ENCODE results near the gene CPT1B.

The CPT1B gene

DNA sequence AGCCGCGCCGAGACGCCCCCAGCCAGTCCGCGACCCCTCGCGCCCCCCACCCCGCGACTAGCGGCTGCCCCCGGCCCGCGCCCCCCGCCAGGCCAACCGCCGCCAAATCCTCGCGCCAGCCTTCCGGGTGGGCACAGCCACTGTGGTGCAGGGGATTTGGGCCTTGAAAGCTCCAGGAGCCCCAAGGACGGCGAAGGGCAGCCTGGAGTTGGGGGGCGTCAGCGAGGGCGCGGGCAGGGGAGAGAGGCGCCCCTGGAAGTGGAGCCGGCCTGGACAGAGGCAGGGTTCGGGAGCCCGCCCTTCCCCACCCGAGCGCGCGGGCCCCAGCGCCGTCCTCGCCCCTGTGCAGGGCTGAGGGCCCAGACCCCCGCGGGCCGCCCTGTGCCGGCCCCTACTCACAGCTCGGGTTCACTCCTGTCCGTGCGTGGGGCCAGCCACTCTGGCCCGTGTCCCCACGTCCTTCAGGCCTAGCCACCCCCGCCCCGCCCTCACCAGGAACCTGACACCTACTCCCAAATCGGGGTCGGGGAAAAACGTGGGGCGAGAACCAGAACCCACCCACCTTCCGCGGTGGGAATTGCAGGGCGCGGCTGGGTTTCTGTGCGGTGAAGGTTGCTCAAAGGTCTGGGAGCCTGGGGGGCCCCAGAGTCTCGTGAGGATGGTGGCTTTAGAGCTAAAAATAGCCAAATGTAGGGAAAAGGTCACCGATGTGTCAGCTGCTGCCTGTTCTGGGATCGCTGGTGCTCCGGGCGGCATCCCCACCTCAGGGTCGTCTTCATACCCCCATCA, at the start of gene CPT1B:
CPT1B (minus strand) TSS at position 441 of the 789 bp plus-strand sequence. CDS start 512 bp downstream, outside the sequence.
- Mint-ChIP-seq H3K27me3 (ENCODE audit: low read depth) (no peaks in the 10 kb centered on the region), H3K27ac (no peak within 1 kb of the TSS), H3K9me3 (no peaks in the 10 kb centered on the region), H3K4me1 (peaks cover 6% of the 10 kb centered on the region), H3K4me3 (peak within 1 kb of the TSS in 2 of 3 experiments; percentile 32 to 43), H3K36me3 (ENCODE audit: low read depth) (peaks cover 16% of the 10 kb centered on the region)
- TF ChIP-seq, protein P1, sequence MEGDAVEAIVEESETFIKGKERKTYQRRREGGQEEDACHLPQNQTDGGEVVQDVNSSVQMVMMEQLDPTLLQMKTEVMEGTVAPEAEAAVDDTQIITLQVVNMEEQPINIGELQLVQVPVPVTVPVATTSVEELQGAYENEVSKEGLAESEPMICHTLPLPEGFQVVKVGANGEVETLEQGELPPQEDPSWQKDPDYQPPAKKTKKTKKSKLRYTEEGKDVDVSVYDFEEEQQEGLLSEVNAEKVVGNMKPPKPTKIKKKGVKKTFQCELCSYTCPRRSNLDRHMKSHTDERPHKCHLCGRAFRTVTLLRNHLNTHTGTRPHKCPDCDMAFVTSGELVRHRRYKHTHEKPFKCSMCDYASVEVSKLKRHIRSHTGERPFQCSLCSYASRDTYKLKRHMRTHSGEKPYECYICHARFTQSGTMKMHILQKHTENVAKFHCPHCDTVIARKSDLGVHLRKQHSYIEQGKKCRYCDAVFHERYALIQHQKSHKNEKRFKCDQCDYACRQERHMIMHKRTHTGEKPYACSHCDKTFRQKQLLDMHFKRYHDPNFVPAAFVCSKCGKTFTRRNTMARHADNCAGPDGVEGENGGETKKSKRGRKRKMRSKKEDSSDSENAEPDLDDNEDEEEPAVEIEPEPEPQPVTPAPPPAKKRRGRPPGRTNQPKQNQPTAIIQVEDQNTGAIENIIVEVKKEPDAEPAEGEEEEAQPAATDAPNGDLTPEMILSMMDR (IDR thresholded peaks at IDR 0.05; ENCODE audit: unreplicated experiment in 3 of 3): no peak

DNA sequence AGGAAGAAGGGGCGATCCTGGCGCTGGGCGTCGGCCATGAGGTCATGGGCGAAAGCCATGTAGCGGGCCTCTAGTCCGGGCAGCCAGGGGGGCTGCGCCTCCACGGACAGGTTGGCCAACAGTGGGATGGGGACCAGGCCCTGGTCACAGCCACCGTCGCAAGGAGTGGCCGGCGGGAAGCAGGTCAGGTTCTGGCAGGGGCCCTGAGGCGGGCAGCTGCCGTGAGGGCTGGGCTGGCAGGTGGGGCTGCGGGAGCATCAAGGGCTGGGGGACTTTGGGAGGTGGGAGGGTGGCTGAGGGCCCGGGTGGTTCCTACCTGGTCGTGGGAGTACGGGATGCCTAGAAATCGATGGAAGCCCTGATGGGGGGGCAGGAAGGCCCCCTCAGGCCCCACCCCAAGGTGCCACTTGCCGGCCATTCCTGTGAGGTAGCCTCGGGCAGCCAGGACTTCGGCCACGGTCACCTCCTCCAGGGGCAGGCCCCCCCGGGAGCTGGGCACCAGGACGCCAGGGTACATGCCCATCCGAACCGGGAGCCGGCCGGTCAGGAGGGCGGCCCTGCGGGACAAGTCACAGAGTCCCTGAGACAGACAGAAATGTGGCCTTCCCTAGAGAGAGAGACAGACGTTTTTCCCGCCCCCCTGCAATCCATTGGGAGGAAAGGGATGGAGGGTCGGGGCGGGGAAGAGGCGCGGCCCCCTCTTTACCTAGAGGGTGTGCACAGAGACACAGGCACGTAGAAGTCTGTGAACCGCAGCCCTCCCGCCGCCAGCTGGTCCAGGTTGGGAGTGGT, 48.8 kb upstream of the CPT1B start:
- Mint-ChIP-seq H3K4me3 (peak overlapping the region; percentile 78 to 84 (median 81)), H3K27me3 (ENCODE audit: low read depth) (peaks cover 13% of the 10 kb centered on the region), H3K27ac (no peak overlapping the region), H3K4me1 (peaks cover 22% of the 10 kb centered on the region), H3K36me3 (ENCODE audit: low read depth) (no peaks in the 10 kb centered on the region), H3K9me3 (no peaks in the 10 kb centered on the region)
- TF ChIP-seq, protein P1 (IDR thresholded peaks at IDR 0.05; ENCODE audit: unreplicated experiment in 3 of 3): no peak

DNA sequence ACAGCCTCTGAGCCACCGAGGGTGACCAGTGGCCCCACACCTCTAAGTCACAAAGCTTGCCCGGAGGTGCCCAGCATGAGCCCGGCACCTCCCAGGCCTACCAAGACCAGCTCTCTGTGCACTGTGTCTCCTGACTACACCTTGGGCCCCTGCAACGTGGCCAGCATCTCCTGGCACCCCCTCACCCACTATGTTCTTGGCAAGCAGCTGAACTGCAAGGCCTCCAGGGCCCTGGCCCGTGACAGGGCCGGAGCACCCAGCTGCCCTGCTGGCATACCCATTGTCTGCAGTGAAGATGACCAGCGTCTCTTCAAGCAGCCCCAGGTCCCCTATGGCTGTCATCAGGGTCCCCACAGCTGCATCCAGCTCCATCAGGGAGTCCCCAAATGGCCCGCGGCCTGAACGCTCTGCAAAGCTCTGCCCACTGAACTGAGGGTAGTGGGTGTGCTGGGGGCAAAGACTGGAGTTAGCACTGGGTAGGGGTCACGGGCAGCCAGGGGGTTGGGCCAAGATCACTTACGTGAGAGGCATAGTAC, 48.2 kb upstream of the CPT1B start:
- H3K27me3 Mint-ChIP-seq (ENCODE audit: low read depth): peaks cover 13% of the 10 kb centered on the region
- TF ChIP-seq, protein P1 (IDR thresholded peaks at IDR 0.05; ENCODE audit: unreplicated experiment in 3 of 3): no peak
- peaks cover 28% of the 10 kb centered on the region for H3K4me1 Mint-ChIP-seq
- H3K9me3 Mint-ChIP-seq: no peaks in the 10 kb centered on the region
- no peaks in the 10 kb centered on the region for H3K36me3 Mint-ChIP-seq (ENCODE audit: low read depth)
- no peak overlapping the region for H3K27ac Mint-ChIP-seq
- H3K4me3 Mint-ChIP-seq: peak overlapping the region; percentile 66 to 70 (median 66)

DNA sequence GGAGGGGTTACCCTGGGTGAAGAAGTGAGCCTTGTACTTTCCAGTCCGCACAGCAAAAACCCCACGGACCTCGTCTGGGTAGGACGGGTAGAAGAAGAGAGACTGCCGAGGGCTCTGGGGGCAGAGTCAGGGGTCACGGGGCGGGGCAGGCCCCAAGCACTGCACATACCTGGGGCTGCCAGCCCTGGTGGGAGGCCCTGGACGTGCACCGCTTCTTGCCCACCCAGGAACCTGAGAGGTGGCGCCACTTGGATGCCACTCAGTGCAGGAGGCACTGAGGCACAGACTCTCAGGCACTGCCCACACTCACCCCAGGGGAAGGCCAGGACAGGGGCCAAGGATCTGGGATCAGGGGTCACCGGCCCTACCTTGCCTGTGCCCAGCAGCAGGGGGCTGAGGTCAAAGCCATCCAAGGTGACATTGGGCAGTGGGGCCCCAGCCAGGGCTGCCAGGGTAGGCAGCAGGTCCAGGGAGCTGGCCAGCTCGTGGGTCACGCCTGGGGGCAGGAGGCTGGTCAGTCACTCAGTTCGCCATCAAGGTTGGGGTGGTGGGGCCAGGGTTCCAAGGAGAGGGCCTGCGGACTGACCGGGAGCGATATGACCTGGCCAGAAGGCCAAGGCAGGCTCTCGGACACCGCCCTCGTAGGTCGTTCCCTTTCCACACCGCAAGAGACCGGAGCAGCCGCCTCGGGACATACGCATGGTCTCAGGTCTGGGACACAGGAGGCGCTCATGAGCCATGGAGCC, 47.5 kb upstream of the CPT1B start:
- Mint-ChIP-seq H3K4me3 (peak overlapping the region in 1 of 3 experiments; percentile 11), H3K27ac (no peak overlapping the region), H3K4me1 (peaks cover 35% of the 10 kb centered on the region), H3K9me3 (no peaks in the 10 kb centered on the region), H3K27me3 (ENCODE audit: low read depth) (peaks cover 13% of the 10 kb centered on the region), H3K36me3 (ENCODE audit: low read depth) (no peaks in the 10 kb centered on the region)
- TF ChIP-seq, protein P1 (IDR thresholded peaks at IDR 0.05; ENCODE audit: unreplicated experiment in 3 of 3): no peak

DNA sequence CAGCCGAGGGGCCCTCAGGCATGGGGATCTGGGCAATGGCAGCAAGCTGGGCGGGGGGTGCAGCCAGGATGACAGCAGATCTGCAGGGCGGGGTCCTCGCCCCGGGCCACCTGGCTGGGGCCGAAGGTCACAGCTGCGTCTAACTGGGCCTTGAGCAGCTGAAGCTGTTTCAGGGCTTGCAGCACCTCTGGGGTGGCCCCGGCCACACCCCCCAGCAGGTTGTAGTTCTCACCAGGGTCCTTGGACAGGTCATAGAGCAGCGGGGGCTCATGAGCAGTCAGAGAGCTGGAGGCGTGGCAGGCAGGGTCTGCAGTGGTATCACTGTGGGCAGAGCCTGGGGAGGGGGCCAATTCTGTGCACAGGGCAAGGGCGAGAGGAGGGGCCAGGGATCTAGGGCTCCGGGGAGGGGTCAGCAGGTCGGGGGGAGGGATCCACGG, 46.9 kb upstream of the CPT1B start:
- Mint-ChIP-seq H3K9me3 (no peaks in the 10 kb centered on the region), H3K27ac (no peak overlapping the region), H3K4me3 (peak overlapping the region in 1 of 3 experiments; percentile 11), H3K27me3 (ENCODE audit: low read depth) (peaks cover 13% of the 10 kb centered on the region), H3K36me3 (ENCODE audit: low read depth) (no peaks in the 10 kb centered on the region), H3K4me1 (peaks cover 38% of the 10 kb centered on the region)
- TF ChIP-seq, protein P1 (IDR thresholded peaks at IDR 0.05; ENCODE audit: unreplicated experiment in 3 of 3): no peak
